Measurements from ENCODE around the gene SENP1. TPM values are rescaled to one million over a fixed set of nuclear protein-coding genes. Genes with fewer than 3 reads are reported as not detected.

SENP1 gene
- total RNA-seq, 1 experiment from 2014 or later: 27.3 TPM

DNA sequence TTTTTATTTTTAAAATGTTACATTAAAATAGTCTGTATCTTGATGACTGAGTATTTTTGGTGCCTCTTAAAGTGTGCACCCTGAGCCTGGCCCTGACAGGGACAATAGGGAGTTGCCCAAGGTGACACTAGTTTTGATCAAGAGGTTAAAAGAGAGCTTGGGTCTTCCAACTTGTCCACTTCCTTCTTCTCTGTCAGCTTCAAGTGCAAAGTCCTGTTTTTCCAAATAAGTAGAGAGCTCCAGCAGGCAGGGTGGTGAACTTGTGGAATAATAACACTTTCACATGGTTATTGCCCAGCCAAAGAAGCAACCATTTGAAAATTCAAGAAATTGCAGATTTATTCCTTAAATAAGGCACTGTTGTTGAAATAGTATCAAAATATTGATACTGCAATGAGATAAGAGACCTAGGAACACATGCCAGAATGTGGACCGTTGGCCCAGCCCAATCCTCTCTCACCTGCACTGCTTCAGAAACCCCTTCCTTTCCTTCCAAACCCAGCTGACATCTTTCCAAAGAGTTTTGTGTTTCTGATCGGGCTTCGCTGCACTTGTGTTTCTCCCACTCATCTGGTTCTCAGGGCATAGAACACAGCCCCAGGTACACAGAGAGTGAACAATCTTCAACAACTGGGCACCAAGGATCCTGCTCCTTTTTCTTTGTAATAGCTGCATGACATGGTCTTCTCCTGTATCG lies 87.8 kb downstream of the SENP1 start:
- DNase-seq (ENCODE audit: low spot score): no peak

DNA sequence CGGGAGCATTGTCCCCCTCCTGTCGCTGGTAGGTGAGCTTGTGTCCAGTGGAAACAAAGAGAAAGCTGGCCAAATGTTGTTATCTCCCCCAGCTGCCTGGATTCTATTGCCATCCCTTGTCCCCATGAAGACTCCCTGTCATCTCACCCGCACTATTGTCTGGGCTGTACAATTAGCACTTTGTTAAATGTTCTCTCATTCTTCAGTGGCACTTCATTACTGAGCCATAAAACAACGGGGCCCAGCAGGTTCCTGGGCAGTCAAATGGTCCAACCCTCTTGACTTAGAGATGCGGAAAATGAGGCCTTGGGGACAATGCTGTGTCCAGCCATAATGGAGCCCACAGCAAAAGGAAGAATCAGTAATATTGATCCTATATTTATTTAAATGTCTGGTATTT lies 88.4 kb downstream of the SENP1 start:
- DNase-seq (ENCODE audit: low spot score): no peak

GRCh38 chr12:48016373-48017020 lies 89.4 kb downstream of the SENP1 start:
- no peak for DNase-seq (ENCODE audit: low spot score)

- DNase-seq (ENCODE audit: low spot score): no peak
These were observed 89.9 kb downstream of the SENP1 start for GRCh38 chr12:48015954-48016353.

GRCh38 chr12:48015129-48015528 lies 90.8 kb downstream of the SENP1 start:
- no peak for DNase-seq (ENCODE audit: low spot score)

DNA sequence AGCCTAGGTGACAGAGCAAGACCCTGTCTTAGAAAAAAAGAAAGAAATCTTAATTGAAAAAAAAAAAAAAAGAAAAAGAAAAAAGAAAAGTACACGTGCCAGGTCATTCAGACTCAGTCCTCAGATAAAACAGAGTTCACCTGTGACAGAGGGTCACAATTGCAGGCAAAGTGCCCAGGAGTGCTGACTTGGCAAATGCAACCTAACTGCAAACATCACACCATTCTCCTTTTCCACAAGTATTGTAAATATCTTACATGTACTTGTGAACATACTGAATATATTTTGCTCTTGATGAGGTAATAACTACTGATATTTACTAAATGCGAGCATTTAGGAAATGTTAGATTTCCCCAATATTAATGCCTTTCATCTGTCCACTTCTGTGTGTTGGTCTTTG lies 92.6 kb downstream of the SENP1 start:
- no peak for DNase-seq (ENCODE audit: low spot score)

DNA sequence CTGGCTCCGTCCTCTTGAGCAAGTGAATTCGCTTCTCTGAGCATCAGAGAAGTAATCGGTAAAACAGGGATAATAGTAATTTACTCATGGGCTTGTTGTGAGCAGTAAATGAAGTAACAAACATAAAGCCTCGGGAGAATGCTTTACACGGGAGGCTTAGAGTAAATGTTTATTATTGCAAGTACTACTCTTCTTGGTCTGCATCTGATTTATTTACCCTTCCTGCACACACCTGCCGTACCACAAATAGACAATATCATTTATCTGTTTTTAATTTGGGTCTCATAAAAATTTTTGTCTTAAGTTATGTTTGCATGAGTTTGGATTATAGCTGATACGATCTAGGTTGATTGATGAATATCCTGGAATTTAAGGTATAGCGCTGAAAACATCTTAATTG lies 93.8 kb downstream of the SENP1 start:
- no peak for DNase-seq (ENCODE audit: low spot score)

DNA sequence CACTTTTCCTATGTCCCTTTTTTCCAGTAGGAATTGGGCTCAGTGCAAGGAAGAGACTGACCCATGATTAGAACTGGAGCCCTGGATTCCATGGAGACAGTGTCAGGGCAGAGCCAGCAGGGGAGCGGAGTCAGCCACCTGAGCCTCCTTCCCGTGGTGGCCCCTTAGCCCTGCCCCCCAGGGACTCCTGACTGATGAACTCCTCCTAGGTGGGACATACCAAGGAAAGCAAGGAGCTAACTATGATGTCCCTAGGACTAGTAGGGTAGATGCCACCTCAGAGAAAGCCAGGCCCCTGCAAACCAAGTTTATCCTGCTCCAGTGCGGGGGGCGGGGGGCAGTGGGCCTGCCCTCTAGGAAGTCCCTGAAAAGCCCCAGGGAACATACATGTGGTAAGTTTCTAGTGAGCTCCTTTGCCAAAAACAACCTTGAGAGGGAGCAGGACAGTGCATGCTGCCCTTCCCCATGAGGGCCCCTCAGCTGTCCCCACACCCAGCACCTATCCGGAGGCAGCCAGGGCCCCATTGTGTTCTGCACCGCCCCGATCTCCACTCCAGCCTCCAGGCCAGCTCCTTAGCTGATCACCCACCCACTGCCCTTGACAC lies 95.4 kb downstream of the SENP1 start:
- no peak for DNase-seq (ENCODE audit: low spot score)

DNA sequence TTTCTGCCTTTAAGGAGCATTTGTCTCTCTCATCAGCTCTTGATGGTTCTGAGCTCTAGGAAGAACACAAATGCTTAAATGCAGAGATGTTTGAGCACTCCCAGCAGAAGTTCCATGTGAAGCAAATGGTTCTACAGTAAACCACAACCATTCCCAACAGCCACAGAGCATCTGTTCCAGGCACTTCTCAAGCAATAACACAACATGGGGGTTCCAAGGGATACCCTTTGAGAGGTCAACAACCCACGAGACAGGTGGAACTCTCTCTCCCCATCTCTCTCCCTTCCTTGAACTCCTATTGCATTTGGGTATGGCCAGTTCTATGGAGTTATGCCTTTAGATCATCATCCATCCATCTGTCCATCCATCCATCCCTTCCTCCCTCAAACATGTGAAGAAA lies 96.4 kb downstream of the SENP1 start:
- no peak for DNase-seq (ENCODE audit: low spot score)

DNA sequence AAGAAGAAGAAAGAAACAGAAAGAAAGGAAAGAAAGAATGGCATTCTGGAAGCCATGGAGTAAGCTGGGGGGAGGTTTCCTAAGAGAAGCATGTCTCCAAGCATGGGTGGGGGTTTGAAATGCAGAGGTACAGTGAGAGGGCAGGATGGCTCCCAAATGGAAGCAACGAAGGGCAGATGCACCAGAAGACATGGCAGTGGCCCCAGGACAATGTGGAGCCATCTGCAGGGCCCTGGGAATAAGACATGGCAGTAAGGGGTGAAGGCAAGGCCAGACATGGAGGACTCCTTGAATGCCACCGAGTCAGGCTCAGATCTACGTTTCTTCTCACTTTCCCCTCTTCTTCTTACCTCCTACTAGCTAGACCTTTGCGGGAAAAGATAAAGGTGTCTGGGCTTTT lies 96.9 kb downstream of the SENP1 start:
- no peak for DNase-seq (ENCODE audit: low spot score)

GRCh38 chr12:48008349-48008748 lies 97.5 kb downstream of the SENP1 start:
- no peak for DNase-seq (ENCODE audit: low spot score)

- no peak for DNase-seq (ENCODE audit: low spot score)
These were observed 98.7 kb downstream of the SENP1 start for GRCh38 chr12:48007206-48007605.

- DNase-seq (ENCODE audit: low spot score): no peak
These were observed 100.2 kb downstream of the SENP1 start for GRCh38 chr12:48005750-48006021.

DNA sequence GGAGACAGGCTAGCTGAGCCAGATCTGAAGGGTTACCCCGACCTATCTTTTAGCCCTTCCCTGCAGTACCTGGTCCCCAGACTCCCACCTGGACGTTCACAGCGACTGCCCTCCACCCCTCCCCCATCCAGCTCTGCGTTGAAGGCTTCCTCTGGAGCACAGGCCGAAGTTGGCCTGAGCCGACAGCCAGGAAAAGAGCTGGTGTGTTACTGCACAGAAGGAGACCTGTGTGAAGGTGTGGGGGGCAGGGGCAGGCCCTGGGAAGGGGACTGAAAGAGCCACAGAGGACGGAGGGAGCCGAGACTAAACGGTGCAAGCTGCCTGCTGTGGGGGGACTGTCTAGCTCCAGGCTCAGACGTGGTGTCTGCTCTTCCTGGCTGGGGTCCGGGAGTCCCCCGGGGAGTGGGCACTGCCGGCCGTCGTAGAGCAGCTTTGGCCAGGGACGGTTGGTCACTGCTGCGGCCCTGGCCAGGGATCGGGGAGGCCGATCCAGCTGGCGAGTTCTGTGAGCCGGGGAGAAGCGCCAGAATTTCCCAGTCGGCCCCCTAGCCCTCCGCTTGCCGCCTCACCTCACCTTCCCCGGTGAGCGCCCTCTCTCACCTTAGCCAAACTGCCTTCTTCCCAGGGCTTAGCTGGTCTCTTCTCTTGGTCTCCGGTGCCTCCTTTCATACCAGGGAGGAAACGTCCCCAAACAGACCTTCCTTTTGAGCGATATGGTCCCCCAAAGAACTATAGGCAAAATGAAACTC lies 100.7 kb downstream of the SENP1 start:
- no peak for DNase-seq (ENCODE audit: low spot score)

GRCh38 chr12:48004053-48004941 lies 101.6 kb downstream of the SENP1 start, which contains the start of gene COL2A1:
Gene COL2A1 (minus strand): TSS chr12:48004476. CDS start chr12:48004321, 155 bp downstream.
- DNase-seq (ENCODE audit: low spot score): no peak

DNA sequence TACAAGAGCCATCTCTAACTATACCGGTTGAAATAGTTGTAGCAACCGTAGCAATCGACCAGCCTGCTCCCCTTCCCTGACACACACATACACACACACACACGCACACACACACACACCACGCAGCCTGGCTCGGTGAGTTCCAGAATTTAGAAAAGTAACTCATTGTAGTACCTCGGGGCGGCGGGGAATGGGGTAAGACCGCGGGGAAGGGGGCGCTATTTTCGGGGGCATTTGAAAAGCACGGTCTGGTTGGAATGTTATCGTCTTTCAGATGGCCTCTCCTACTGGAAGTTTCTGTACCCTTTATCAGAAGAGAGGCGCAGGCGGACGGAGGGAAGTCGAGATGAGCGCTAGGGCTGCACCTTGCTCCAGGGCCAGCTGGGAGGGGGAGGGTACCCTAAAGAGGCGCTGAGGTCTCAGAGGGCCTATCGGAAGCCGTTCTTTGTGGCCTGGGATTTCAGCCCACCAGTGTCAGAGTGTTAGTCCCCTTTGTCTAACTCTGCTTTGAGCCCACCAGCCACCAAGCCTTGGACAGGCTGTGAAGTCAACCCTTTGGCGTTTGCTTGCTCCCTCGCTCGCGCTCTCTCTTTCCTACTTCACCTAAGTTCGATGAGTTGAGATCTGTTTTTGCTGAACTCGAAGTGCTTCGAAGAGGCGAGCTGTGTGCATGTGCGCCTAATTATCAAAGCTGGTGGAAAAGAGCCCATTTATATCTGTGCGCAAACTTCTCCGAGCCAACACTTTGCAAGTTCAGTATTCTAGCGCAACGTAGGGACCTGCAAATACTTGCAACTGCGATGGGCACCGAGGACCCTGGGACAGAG lies 102.4 kb downstream of the SENP1 start:
- no peak for DNase-seq (ENCODE audit: low spot score)

DNA sequence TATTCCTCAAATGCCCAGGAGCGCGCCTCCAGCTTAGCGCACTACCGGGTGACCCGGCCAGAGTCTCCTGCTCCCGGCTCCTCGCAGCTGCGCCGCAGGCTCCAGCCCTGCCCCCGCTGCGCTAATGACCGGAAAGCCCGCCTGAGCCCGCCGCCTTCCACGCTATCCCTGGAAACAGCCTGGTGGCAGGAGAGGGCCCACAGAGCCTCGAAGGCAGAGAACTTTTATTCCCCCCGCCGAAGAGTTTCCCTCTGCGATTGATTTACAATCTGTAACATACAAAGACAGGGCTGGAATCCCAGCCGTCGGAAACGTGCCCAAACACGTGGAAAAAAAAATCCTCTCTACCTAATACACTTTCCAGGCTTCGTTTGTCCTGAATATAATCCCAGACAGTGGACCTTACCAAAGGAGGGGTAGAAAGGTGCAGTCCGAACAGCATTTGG lies 103.1 kb downstream of the SENP1 start:
- DNase-seq (ENCODE audit: low spot score): no peak

DNA sequence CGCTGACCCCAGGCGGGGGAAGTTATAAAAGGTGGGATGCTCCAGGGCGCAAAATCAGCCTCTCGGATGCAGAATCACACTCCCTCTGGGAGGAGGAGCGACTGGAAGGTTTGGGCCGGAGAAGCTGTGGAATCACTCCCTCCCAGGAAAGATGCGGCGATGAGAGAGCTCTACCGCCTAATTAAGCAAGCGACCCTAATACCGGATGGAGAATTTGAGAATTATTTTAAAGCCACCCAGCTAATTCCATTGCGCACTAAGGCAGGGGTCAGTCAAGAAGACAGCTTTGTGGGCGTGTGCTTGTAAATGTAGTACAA lies 103.5 kb downstream of the SENP1 start:
- no peak for DNase-seq (ENCODE audit: low spot score)

DNA sequence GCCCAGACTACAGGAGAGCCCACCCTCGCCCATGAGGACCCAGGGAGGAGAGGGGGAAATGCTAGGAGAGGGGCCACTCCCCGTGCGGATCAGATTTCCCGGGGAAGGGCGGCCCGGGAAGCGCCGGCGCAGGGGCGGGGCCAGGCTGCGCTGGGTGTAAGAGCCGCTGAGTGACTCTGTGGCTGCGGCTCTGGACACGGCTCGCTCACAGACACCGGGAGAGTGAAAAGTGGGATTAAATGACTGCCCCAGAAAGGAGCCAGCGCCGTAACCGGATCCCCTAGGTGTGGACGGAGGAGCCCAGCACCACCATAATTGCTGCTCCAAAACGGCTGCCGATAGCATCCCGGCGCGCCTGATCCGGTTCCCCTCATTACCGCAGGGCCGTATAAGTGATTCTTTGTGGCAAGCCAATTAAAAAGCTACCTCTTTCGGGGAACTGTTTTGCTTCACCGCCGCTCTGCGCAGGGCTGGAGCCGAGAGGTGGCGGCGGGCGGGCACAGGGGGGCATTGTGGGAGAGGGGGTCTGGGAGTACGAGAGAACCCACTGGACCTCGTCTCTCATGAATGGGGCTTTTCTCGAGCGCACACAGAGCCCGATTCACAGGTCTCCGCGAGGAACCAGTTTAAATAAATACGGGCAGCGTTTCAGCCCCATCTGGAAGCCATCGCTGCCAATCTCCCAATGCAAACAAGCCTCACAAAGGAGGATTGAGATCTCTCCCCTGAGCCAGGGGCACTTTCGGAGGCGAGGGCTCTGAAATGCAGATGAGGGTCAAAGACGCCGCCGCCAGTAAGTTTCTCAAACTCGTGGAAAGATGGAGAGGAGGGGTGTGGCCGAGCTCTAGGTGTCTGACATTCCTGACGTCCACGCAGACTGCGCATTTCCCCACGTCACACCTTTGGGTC lies 104.1 kb downstream of the SENP1 start:
- no peak for DNase-seq (ENCODE audit: low spot score)
